Ishikawa (cell line): Measurements from ENCODE around the gene DKK3.

ENCODE experiments used
- EGR1 ChIP-seq: IDR thresholded peaks from 2 replicates; pipeline ENCODE4 v1.6.1; 2012
- EP300 ChIP-seq: IDR thresholded peaks from 2 replicates; pipeline ENCODE4 v1.6.1; 2012; ENCODE audit warnings: borderline replicate concordance
- FOXM1 ChIP-seq: IDR thresholded peaks from 2 replicates; pipeline ENCODE4 v1.6.1; 2012; ENCODE audit warnings: low read depth, borderline replicate concordance
- NFIC ChIP-seq: IDR thresholded peaks from 2 replicates; pipeline ENCODE4 v1.6.1; 2012
- RAD21 ChIP-seq: IDR thresholded peaks from 2 replicates; pipeline ENCODE4 v1.6.1; 2012; ENCODE audit warnings: low read depth
- TAF1 ChIP-seq: IDR thresholded peaks from 2 replicates; pipeline ENCODE4 v1.6.1; 2012; ENCODE audit warnings: low read depth, mild to moderate bottlenecking
- TCF12 ChIP-seq: IDR thresholded peaks from 2 replicates; pipeline ENCODE4 v1.6.1; 2012; ENCODE audit warnings: low read depth
- TEAD4 ChIP-seq: IDR thresholded peaks from 2 replicates; pipeline ENCODE4 v1.6.1; 2012
- YY1 ChIP-seq: IDR thresholded peaks from 2 replicates; pipeline ENCODE4 v1.6.1; 2012; ENCODE audit warnings: low read depth
- TF ChIP-seq, protein P1 (sequence below): IDR thresholded peaks from 2 replicates; pipeline ENCODE4 v1.6.1; 2012
- TF ChIP-seq, protein P2 (sequence below): IDR thresholded peaks from 2 replicates; pipeline ENCODE4 v1.6.1; 2012; ENCODE audit warnings: low read depth, mild to moderate bottlenecking

DNA sequence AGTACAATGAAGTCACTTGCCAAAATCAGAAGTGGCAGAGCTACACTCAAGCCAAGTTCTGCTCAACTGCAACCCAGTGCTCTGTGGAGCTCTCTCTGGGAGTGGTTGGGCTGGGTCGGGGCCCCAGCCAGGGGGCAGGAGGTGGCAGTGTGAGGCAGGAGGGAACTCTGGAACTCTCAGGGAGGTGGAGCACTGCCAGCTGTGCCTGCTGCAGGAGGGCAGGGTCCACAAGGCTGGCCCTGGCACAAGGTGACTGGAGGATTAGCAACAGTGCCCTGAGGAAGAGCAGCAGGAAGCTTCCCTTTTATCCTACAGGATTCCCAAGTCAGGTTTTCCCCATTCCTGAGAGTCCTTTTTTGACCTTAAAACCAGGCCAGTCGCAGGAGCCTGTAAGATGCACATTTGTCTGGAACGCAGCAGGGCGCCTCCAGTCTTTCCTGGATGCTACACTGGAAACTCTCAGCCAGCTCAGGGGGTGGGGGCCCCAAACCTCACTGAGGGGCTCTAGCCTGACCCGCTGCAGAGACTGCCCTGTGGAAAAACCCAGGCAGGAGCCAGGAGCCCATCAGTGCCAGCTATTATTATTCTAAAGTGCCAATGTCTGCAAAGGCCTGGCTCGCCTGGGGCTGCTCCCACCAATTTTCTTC is 31.8 kb downstream of the DKK3 start:
- TF ChIP-seq TEAD4 (no peak), EGR1 (no peak), RAD21 (no peak), YY1 (no peak), EP300 (no peak), TCF12 (no peak), TAF1 (no peak), NFIC (no peak), FOXM1 (no peak)
- TF ChIP-seq, protein P1, sequence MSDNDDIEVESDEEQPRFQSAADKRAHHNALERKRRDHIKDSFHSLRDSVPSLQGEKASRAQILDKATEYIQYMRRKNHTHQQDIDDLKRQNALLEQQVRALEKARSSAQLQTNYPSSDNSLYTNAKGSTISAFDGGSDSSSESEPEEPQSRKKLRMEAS: no peak
- TF ChIP-seq, protein P2, sequence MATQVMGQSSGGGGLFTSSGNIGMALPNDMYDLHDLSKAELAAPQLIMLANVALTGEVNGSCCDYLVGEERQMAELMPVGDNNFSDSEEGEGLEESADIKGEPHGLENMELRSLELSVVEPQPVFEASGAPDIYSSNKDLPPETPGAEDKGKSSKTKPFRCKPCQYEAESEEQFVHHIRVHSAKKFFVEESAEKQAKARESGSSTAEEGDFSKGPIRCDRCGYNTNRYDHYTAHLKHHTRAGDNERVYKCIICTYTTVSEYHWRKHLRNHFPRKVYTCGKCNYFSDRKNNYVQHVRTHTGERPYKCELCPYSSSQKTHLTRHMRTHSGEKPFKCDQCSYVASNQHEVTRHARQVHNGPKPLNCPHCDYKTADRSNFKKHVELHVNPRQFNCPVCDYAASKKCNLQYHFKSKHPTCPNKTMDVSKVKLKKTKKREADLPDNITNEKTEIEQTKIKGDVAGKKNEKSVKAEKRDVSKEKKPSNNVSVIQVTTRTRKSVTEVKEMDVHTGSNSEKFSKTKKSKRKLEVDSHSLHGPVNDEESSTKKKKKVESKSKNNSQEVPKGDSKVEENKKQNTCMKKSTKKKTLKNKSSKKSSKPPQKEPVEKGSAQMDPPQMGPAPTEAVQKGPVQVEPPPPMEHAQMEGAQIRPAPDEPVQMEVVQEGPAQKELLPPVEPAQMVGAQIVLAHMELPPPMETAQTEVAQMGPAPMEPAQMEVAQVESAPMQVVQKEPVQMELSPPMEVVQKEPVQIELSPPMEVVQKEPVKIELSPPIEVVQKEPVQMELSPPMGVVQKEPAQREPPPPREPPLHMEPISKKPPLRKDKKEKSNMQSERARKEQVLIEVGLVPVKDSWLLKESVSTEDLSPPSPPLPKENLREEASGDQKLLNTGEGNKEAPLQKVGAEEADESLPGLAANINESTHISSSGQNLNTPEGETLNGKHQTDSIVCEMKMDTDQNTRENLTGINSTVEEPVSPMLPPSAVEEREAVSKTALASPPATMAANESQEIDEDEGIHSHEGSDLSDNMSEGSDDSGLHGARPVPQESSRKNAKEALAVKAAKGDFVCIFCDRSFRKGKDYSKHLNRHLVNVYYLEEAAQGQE: no peak
